Endothelial cell of umbilical vein (primary cell): ENCODE data around the gene CLIP1.

ENCODE experiments used
- EZH2 ChIP-seq: IDR thresholded peaks from 2 replicates; pipeline ENCODE4 v1.6.1; 2012; ENCODE audit warnings: borderline replicate concordance, low read depth, mild to moderate bottlenecking, moderate library complexity, low read length, inconsistent platforms; ENCODE audit not compliant: severe bottlenecking
- FOS ChIP-seq: IDR thresholded peaks from 2 replicates; pipeline ENCODE4 v1.6.1; 2011; ENCODE audit warnings: mild to moderate bottlenecking, low read length, moderate library complexity, borderline replicate concordance; ENCODE audit not compliant: insufficient read depth
- POLR2A ChIP-seq: IDR thresholded peaks from 2 replicates; pipeline ENCODE4 v1.6.1; 2012; ENCODE audit warnings: low read depth, mild to moderate bottlenecking, control low read depth, low read length
- POLR2AphosphoS5 ChIP-seq: IDR thresholded peaks from 2 replicates; pipeline ENCODE4 v1.6.1; 2012; ENCODE audit warnings: low read depth, mild to moderate bottlenecking, control low read depth, low read length, moderate library complexity; ENCODE audit not compliant: insufficient read depth
- TF ChIP-seq, protein P1 (sequence below), 2 donors: IDR thresholded peaks; 1 replicate in 1 of 2; 2 replicates in 1 of 2; pipeline ENCODE4 v1.5.1; 2011; ENCODE audit warnings: low read length in 2 of 2, mild to moderate bottlenecking in 2 of 2, moderate library complexity in 2 of 2, control low read depth in 1 of 2, inconsistent platforms in 1 of 2, low read depth in 1 of 2; ENCODE audit not compliant: insufficient read depth in 1 of 2; ENCODE audit errors: extremely low read depth in 1 of 2
- TF ChIP-seq, protein P2 (sequence below): IDR thresholded peaks from 2 replicates; pipeline ENCODE4 v1.6.1; 2011; ENCODE audit not compliant: insufficient read depth, insufficient read length

DNA sequence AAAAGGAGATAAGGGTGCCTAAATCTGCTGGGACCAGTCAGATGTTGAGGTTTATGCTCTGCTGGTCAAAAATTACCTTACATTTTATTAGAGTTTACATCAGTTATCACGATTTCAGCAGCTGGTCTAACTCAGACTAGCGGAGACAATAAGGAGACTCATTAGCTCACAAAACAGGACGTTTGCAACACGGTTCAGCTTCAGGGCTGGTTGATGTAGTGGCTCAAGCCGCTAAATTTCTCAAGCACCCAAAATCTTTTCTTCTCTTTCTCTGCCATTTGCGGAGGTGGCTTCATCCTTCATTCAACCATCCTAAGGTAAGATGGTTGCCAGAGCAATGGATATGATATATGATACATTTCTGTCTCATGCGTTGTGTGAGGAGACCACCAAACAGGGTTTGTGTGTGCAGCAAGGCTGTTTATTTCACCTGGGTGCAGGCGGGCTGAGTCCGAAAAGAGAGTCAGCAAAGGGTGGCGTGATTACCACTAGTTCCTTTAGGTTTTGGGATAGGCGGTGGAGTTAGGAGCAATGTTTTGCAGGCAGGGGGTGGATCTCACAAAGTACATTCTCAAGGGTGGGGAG lies 30.3 kb upstream of the CLIP1 start:
- no peak for TF ChIP-seq EZH2
- TF ChIP-seq POLR2AphosphoS5, result no peak
- TF ChIP-seq, protein P1, sequence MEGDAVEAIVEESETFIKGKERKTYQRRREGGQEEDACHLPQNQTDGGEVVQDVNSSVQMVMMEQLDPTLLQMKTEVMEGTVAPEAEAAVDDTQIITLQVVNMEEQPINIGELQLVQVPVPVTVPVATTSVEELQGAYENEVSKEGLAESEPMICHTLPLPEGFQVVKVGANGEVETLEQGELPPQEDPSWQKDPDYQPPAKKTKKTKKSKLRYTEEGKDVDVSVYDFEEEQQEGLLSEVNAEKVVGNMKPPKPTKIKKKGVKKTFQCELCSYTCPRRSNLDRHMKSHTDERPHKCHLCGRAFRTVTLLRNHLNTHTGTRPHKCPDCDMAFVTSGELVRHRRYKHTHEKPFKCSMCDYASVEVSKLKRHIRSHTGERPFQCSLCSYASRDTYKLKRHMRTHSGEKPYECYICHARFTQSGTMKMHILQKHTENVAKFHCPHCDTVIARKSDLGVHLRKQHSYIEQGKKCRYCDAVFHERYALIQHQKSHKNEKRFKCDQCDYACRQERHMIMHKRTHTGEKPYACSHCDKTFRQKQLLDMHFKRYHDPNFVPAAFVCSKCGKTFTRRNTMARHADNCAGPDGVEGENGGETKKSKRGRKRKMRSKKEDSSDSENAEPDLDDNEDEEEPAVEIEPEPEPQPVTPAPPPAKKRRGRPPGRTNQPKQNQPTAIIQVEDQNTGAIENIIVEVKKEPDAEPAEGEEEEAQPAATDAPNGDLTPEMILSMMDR (IDR thresholded peaks at IDR 0.05; ENCODE audit: extremely low read depth in 1 of 2, insufficient read depth in 1 of 2, low read depth in 1 of 2, low read length in 2 of 2), result no peak
- no peak for TF ChIP-seq POLR2A
- TF ChIP-seq FOS, result no peak
- TF ChIP-seq, protein P2, sequence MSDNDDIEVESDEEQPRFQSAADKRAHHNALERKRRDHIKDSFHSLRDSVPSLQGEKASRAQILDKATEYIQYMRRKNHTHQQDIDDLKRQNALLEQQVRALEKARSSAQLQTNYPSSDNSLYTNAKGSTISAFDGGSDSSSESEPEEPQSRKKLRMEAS, result no peak
